HepG2 (cell line): ENCODE measurements around the gene LCORL. TPM values are rescaled to one million over a fixed set of nuclear protein-coding genes. Genes with fewer than 3 reads are reported as not detected.

Experiments used
- ATAC-seq: fragments of 200-7000 bp; cut with Tn5 transposase; 3 replicates; pipeline ENCODE4 v1.9.1; 2020; ENCODE audit warnings: mild to moderate bottlenecking, moderate library complexity
- BruUV-seq: library from RNA; stranded (reverse); fragments of 400-500 nt; replicated peaks from 2 replicates; lab custom pipeline; 2021; lab: Mats Ljungman, UMichigan
- CTCF ChIA-PET: fragments of 300-600 bp; formaldehyde crosslinking; extraction: SDS; loops from one replicate; lab custom pipeline; 2021; ENCODE audit warnings: low total read pairs, inconsistent platforms, low intra/inter-chr PET ratio; lab: Yijun Ruan, JAX
- POLR2A ChIA-PET: fragments of 350-600 bp; sonication (Branson Sonifier 250); formaldehyde crosslinking; loops from one replicate; lab custom pipeline; 2020; ENCODE audit warnings: antibody characterized with exemption, inconsistent platforms; lab: Yijun Ruan, JAX
- DNase-seq: peaks from one replicate; pipeline ENCODE4 v3.0.0-alpha.2; 2015; ENCODE audit warnings: low spot score
- FAIRE-seq: peaks from 3 replicates; lab custom pipeline; 2011; peaks lifted over from hg19 to GRCh38; lab: Jason Lieb, UNC
- H2AFZ ChIP-seq: one replicate; pipeline ENCODE4 v1.6.1; 2011; ENCODE audit warnings: low read length, inconsistent platforms
- H3K27ac ChIP-seq: fragments of 300-600 bp; 3 replicates; pipeline ENCODE4 v1.8.0; 2011; ENCODE audit warnings: mixed run types, mild to moderate bottlenecking, mixed read lengths, low read length, inconsistent platforms; ENCODE audit not compliant: insufficient read depth; ENCODE audit errors: extremely low read length
- H3K27me3 ChIP-seq, 2 experiments: fragments of 200-600 bp in 1 of 2; 2 replicates in 1 of 2; 3 replicates in 1 of 2; pipeline versions ENCODE4 v1.6.0 to v1.8.0; 2011; ENCODE audit warnings: low read length in 2 of 2, mild to moderate bottlenecking in 2 of 2, moderate library complexity in 2 of 2, inconsistent platforms in 1 of 2; ENCODE audit not compliant: insufficient read depth in 2 of 2, control insufficient read depth in 1 of 2
- H3K36me3 ChIP-seq, 2 experiments: fragments of 200-600 bp in 1 of 2; replicated peaks in 1 of 2; 2 replicates in 1 of 2; 3 replicates in 1 of 2; pipeline versions ENCODE4 v1.5.1 to v1.8.0; 2011; ENCODE audit warnings: low read length in 2 of 2, inconsistent platforms in 1 of 2; ENCODE audit not compliant: insufficient read depth in 2 of 2, control insufficient read depth in 1 of 2
- H3K4me1 ChIP-seq: 2 replicates; pipeline ENCODE4 v1.5.1; 2012; ENCODE audit warnings: low read length, inconsistent platforms; ENCODE audit not compliant: insufficient read depth
- H3K4me2 ChIP-seq: 2 replicates; pipeline ENCODE4 v1.6.0; 2011; ENCODE audit warnings: low read depth, low read length, inconsistent platforms
- H3K4me3 ChIP-seq, 3 experiments: fragments of 200-600 bp in 1 of 3; sonication (generic), shearing (Covaris generic) in 1 of 3; replicated peaks in 1 of 3; 2 replicates each; pipeline ENCODE4 v1.5.1; 2011 to 2016; ENCODE audit warnings: low read length in 3 of 3, inconsistent platforms in 2 of 3, low read depth in 2 of 3, mild to moderate bottlenecking in 2 of 3, control low read depth in 1 of 3, mixed read lengths in 1 of 3; ENCODE audit not compliant: insufficient read depth in 1 of 3
- H3K79me2 ChIP-seq: one replicate; pipeline ENCODE4 v1.6.1; 2011; ENCODE audit warnings: low read length, inconsistent platforms; ENCODE audit not compliant: insufficient read depth
- H3K9ac ChIP-seq: 2 replicates; pipeline ENCODE4 v1.6.0; 2011; ENCODE audit warnings: mild to moderate bottlenecking, low read depth, low read length, inconsistent platforms; ENCODE audit not compliant: insufficient read depth
- H3K9me3 ChIP-seq: 2 replicates; pipeline ENCODE4 v1.5.1; 2012; ENCODE audit warnings: mild to moderate bottlenecking, low read length
- H4K20me1 ChIP-seq: 2 replicates; pipeline ENCODE4 v1.6.0; 2011; ENCODE audit warnings: inconsistent platforms, mild to moderate bottlenecking, low read length, moderate library complexity; ENCODE audit not compliant: insufficient read depth
- FLYWCH1 ChIP-seq: sonication (generic); formaldehyde crosslinking; IDR thresholded peaks from 2 replicates; pipeline ENCODE4 v1.8.1; 2023; ENCODE audit warnings: mild to moderate bottlenecking, missing genetic modification reagents
- KDM1A ChIP-seq: IDR thresholded peaks from 2 replicates; pipeline ENCODE4 v1.6.1; 2016; ENCODE audit warnings: missing compliant biosample characterization
- LCORL ChIP-seq, 2 experiments: fragments of 450-650 bp in 1 of 2; sonication (generic) in 1 of 2; formaldehyde crosslinking in 1 of 2; IDR thresholded peaks; 2 replicates each; pipeline versions ENCODE4 v1.5.0 to v1.6.1; 2017 to 2020; ENCODE audit warnings: antibody characterized with exemption in 1 of 2, missing genetic modification reagents in 1 of 2
- NFIB ChIP-seq: sonication (generic); formaldehyde crosslinking; IDR thresholded peaks from 2 replicates; pipeline ENCODE4 v1.9.0; 2021; ENCODE audit warnings: missing genetic modification reagents, mild to moderate bottlenecking, borderline replicate concordance
- U2AF1 ChIP-seq: fragments of 200-400 bp; formaldehyde crosslinking; optimal IDR thresholded peaks from 2 replicates; pipeline ENCODE3; 2017; ENCODE audit warnings: mild to moderate bottlenecking, low read depth, low read length
- ZNF224 ChIP-seq: sonication (generic); formaldehyde crosslinking; IDR thresholded peaks from 2 replicates; pipeline ENCODE4 v1.5.0; 2020; ENCODE audit warnings: mild to moderate bottlenecking, missing genetic modification reagents
- ZNF337 ChIP-seq: sonication (generic); formaldehyde crosslinking; IDR thresholded peaks from 2 replicates; pipeline ENCODE4 v1.5.1; 2020; ENCODE audit warnings: missing genetic modification reagents, low read depth, mild to moderate bottlenecking, borderline replicate concordance
- ZNF549 ChIP-seq: sonication (generic); formaldehyde crosslinking; IDR thresholded peaks from 2 replicates; pipeline ENCODE4 v1.5.0; 2020; ENCODE audit warnings: missing genetic modification reagents
- ZNF564 ChIP-seq: sonication (generic); formaldehyde crosslinking; IDR thresholded peaks from 2 replicates; pipeline ENCODE4 v1.8.1; 2023; ENCODE audit warnings: mild to moderate bottlenecking, missing genetic modification reagents
- ZNF576 ChIP-seq: sonication (generic); formaldehyde crosslinking; IDR thresholded peaks from 2 replicates; pipeline ENCODE4 v1.4.0; 2020; ENCODE audit warnings: mild to moderate bottlenecking, missing genetic modification reagents
- ZNF598 ChIP-seq: sonication (generic); formaldehyde crosslinking; IDR thresholded peaks from 2 replicates; pipeline ENCODE4 v1.5.1; 2020; ENCODE audit warnings: mild to moderate bottlenecking, missing genetic modification reagents, borderline replicate concordance
- WGBS: methylation state at CpG from one replicate; pipeline ENCODE4 v1.1.6; 2017; ENCODE audit warnings: low lambda C conversion rate; 5-methylcytosine and 5-hydroxymethylcytosine counted together
- in situ Hi-C: cut with HindIII; loops from 2 replicates; pipeline ENCODE4 v1.10.0; 2017; ENCODE audit warnings: low pct_unique_long_range_greater_than_20kb; ENCODE audit not compliant: extremely low pct_ligation_motif_present
- intact Hi-C: fragments of 100-400 bp; cut with micrococcal nuclease; formaldehyde crosslinking; loops from one replicate; pipeline ENCODE4 v1.10.0; 2022; ENCODE audit not compliant: unreplicated experiment
- polyA plus RNA-seq, 8 experiments: library from polyadenylated mRNA; depleted of rRNA in 3 of 8; stranded (reverse) in 7 of 8; unstranded in 1 of 8; fragments of >200 nt; fragmentation: Illumina TruSeq in 4 of 8; extraction: Trizol in 4 of 8; gene quantifications; 2 replicates each; pipeline versions ENCODE4 v1.2.1 to v1.2.3, GENCODE V29; 2011 to 2016; ENCODE audit warnings: low read depth in 4 of 8, missing spikeins in 1 of 8, mixed read lengths in 1 of 8; ENCODE audit not compliant: insufficient read depth in 1 of 8
- total RNA-seq, 5 experiments: library from RNA; depleted of rRNA; stranded (reverse); fragments of >200 nt; fragmentation: Illumina TruSeq; extraction: Trizol; gene quantifications; 2 replicates each; pipeline ENCODE4 v1.2.3, GENCODE V29; 2016; ENCODE audit warnings: low read depth in 1 of 5
- TF ChIP-seq, protein P1 (sequence below): sonication (generic); formaldehyde crosslinking; IDR thresholded peaks from 2 replicates; pipeline ENCODE4 v1.5.0; 2020; ENCODE audit warnings: missing genetic modification reagents
- TF ChIP-seq, protein P2 (sequence below): sonication (generic); formaldehyde crosslinking; IDR thresholded peaks from 2 replicates; pipeline ENCODE4 v1.4.0; 2020; ENCODE audit warnings: missing genetic modification reagents, borderline replicate concordance
- TF ChIP-seq, protein P3 (sequence below): fragments of 450-650 bp; IDR thresholded peaks from 2 replicates; pipeline ENCODE4 v1.6.1; 2017; ENCODE audit warnings: mild to moderate bottlenecking

Gene LCORL
- total and polyA plus RNA-seq, 2 of the 13 experiments (the other 11 are each of a cell fraction or from before 2014, with no cell fraction given), result 5.3 to 14.5 TPM

- Histone ChIP-seq H3K9ac (no peak overlapping the region), H3K79me2 (no peaks in the 10 kb centered on the region), H3K4me3 (no peak overlapping the region), H3K4me2 (no peak overlapping the region), H3K4me1 (no peaks in the 10 kb centered on the region), H3K36me3 (no peaks in the 10 kb centered on the region; a peak in 1 of 5 replicates), H3K9me3 (peaks cover under 1% of the 10 kb centered on the region), H3K27me3 (no peaks in the 10 kb centered on the region), H3K27ac (no peak overlapping the region), H2AFZ (no peak overlapping the region), H4K20me1 (0 out of 2 replicates have a peak, but pooled peaks cover 2% of the 10 kb centered on the region)
- in situ Hi-C loops (no loop called here), intact Hi-C loops (no loop called here)
- DNase-seq, result no peak
- ATAC-seq, result no peak
- no peak for TF ChIP-seq FLYWCH1 (CRISPR knock-in tag)
- no peak for TF ChIP-seq ZNF564 (CRISPR knock-in tag)
- no peak for TF ChIP-seq ZNF337
- TF ChIP-seq, protein P1, sequence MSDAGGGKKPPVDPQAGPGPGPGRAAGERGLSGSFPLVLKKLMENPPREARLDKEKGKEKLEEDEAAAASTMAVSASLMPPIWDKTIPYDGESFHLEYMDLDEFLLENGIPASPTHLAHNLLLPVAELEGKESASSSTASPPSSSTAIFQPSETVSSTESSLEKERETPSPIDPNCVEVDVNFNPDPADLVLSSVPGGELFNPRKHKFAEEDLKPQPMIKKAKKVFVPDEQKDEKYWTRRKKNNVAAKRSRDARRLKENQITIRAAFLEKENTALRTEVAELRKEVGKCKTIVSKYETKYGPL, result no peak
- no peak for TF ChIP-seq ZNF549 (CRISPR knock-in tag)
- TF ChIP-seq LCORL (IDR thresholded peaks at IDR 0.05), result no peak
- TF ChIP-seq LCORL (CRISPR knock-in tag; IDR thresholded peaks at IDR 0.05), result no peak
- TF ChIP-seq NFIB, result no peak
- no peak for TF ChIP-seq U2AF1
- TF ChIP-seq ZNF598 (CRISPR knock-in tag), result no peak
- no peak for TF ChIP-seq ZNF224 (CRISPR knock-in tag)
- no peak for TF ChIP-seq KDM1A (CRISPR knock-in tag)
- TF ChIP-seq ZNF576 (CRISPR knock-in tag), result no peak
- TF ChIP-seq, protein P2, sequence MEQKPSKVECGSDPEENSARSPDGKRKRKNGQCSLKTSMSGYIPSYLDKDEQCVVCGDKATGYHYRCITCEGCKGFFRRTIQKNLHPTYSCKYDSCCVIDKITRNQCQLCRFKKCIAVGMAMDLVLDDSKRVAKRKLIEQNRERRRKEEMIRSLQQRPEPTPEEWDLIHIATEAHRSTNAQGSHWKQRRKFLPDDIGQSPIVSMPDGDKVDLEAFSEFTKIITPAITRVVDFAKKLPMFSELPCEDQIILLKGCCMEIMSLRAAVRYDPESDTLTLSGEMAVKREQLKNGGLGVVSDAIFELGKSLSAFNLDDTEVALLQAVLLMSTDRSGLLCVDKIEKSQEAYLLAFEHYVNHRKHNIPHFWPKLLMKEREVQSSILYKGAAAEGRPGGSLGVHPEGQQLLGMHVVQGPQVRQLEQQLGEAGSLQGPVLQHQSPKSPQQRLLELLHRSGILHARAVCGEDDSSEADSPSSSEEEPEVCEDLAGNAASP, result no peak
- TF ChIP-seq, protein P3, sequence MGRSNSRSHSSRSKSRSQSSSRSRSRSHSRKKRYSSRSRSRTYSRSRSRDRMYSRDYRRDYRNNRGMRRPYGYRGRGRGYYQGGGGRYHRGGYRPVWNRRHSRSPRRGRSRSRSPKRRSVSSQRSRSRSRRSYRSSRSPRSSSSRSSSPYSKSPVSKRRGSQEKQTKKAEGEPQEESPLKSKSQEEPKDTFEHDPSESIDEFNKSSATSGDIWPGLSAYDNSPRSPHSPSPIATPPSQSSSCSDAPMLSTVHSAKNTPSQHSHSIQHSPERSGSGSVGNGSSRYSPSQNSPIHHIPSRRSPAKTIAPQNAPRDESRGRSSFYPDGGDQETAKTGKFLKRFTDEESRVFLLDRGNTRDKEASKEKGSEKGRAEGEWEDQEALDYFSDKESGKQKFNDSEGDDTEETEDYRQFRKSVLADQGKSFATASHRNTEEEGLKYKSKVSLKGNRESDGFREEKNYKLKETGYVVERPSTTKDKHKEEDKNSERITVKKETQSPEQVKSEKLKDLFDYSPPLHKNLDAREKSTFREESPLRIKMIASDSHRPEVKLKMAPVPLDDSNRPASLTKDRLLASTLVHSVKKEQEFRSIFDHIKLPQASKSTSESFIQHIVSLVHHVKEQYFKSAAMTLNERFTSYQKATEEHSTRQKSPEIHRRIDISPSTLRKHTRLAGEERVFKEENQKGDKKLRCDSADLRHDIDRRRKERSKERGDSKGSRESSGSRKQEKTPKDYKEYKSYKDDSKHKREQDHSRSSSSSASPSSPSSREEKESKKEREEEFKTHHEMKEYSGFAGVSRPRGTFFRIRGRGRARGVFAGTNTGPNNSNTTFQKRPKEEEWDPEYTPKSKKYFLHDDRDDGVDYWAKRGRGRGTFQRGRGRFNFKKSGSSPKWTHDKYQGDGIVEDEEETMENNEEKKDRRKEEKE, result no peak
- 100% methylated on average over 2 of the region's 2 CpGs for WGBS
- ChIA-PET CTCF (no interaction called here), POLR2A (no interaction called here)
- BruUV-seq, result no TSS peak
- FAIRE-seq, result no peak
These were observed 82.5 kb downstream of the LCORL start for GRCh38 chr4:17939054-17939453.
